ENCODE results near the gene PFKL. TPM values are rescaled to one million over a fixed set of nuclear protein-coding genes. Genes with fewer than 3 reads are reported as not detected.

Gene PFKL
- total RNA-seq, 4 donors from 2014 or later, result 185 to 288 (median 249) TPM

- Histone ChIP-seq H3K27ac (no peak overlapping the region), H3K9me3 (no peaks in the 10 kb centered on the region), H3K4me3 (no peak overlapping the region), H3K36me3 (peaks cover 0 to 19% (median 0%) of the 10 kb centered on the region in 4 donors), H3K4me1 (no peaks in the 10 kb centered on the region), H3K27me3 (no peaks in the 10 kb centered on the region)
- 92 to 100% methylated on average over 4 to 22 of the region's 25 CpGs for WGBS, 2 donors (ENCODE audit: low coverage in 1 of 2)
- DNase-seq, result no peak
- no peak for TF ChIP-seq EP300 (IDR thresholded peaks at IDR 0.05; ENCODE audit: low read depth)
- no peak for TF ChIP-seq POLR2AphosphoS5 (IDR thresholded peaks at IDR 0.05)
- no peak for TF ChIP-seq POLR2A (IDR thresholded peaks at IDR 0.05)
- no peak for TF ChIP-seq CTCF (IDR thresholded peaks at IDR 0.05)
- in situ Hi-C loops (cut with MboI; ENCODE audit: low pct_ligation_motif_present in 1 of 4, low pct_unique_long_range_greater_than_20kb in 1 of 4, low sequenced_read_pairs in 3 of 4), result no loop called here
- intact Hi-C loops (cut with DNase I; ENCODE audit: low total_unique reads), result no loop called here
Observed at GRCh38 chr21:44318489-44319285, 18.8 kb downstream of the PFKL start.

GRCh38 chr21:44319407-44320065 lies 19.7 kb downstream of the PFKL start:
- 92% methylated on average over 23 of the region's 35 CpGs; no CpG with 5 or more reads in 1 of the 2 donors for WGBS, 2 donors (ENCODE audit: low coverage in 1 of 2)
- DNase-seq, result no peak
- no peaks in the 10 kb centered on the region for H3K4me1 ChIP-seq
- H3K27ac ChIP-seq, result no peak overlapping the region
- no peak overlapping the region for H3K4me3 ChIP-seq
- no peaks in the 10 kb centered on the region for H3K9me3 ChIP-seq
- in situ Hi-C loops (cut with MboI; ENCODE audit: low pct_ligation_motif_present in 1 of 4, low pct_unique_long_range_greater_than_20kb in 1 of 4, low sequenced_read_pairs in 3 of 4), result no loop called here
- no peaks in the 10 kb centered on the region for H3K27me3 ChIP-seq
- peaks cover 0 to 22% (median 0%) of the 10 kb centered on the region in 4 donors for H3K36me3 ChIP-seq
- no peak for TF ChIP-seq POLR2A (IDR thresholded peaks at IDR 0.05)
- no peak for TF ChIP-seq POLR2AphosphoS5 (IDR thresholded peaks at IDR 0.05)
- TF ChIP-seq CTCF (IDR thresholded peaks at IDR 0.05), result no peak
- no peak for TF ChIP-seq EP300 (IDR thresholded peaks at IDR 0.05; ENCODE audit: low read depth)
- intact Hi-C loops (cut with DNase I; ENCODE audit: low total_unique reads), result no loop called here

- intact Hi-C loops (cut with DNase I; ENCODE audit: low total_unique reads) (no loop called here), in situ Hi-C loops (cut with MboI; ENCODE audit: low pct_ligation_motif_present in 1 of 4, low pct_unique_long_range_greater_than_20kb in 1 of 4, low sequenced_read_pairs in 3 of 4) (no loop called here)
- no peak overlapping the region for H3K27ac ChIP-seq
- H3K27me3 ChIP-seq, result no peaks in the 10 kb centered on the region
- peaks cover 0 to 27% (median 0%) of the 10 kb centered on the region in 4 donors for H3K36me3 ChIP-seq
- 90 to 95% methylated on average over 4 to 9 of the region's 13 CpGs for WGBS, 2 donors (ENCODE audit: low coverage in 1 of 2)
- TF ChIP-seq CTCF (IDR thresholded peaks at IDR 0.05) (no peak), EP300 (IDR thresholded peaks at IDR 0.05; ENCODE audit: low read depth) (no peak), POLR2A (IDR thresholded peaks at IDR 0.05) (no peak)
- no peaks in the 10 kb centered on the region for H3K4me1 ChIP-seq
- DNase-seq, result no peak
- no peak overlapping the region for H3K4me3 ChIP-seq
- H3K9me3 ChIP-seq, result no peaks in the 10 kb centered on the region
Observed at GRCh38 chr21:44320847-44321246, 21.0 kb downstream of the PFKL start.

GRCh38 chr21:44321846-44322450 lies 22.1 kb downstream of the PFKL start:
- TF ChIP-seq POLR2AphosphoS5 (IDR thresholded peaks at IDR 0.05) (no peak), EP300 (IDR thresholded peaks at IDR 0.05; ENCODE audit: low read depth) (no peak), CTCF (IDR thresholded peaks at IDR 0.05) (no peak), POLR2A (IDR thresholded peaks at IDR 0.05) (no peak)
- Histone ChIP-seq H3K4me3 (no peak overlapping the region), H3K9me3 (no peaks in the 10 kb centered on the region), H3K36me3 (peaks cover 0 to 27% (median 0%) of the 10 kb centered on the region in 4 donors), H3K27ac (no peak overlapping the region), H3K4me1 (no peaks in the 10 kb centered on the region), H3K27me3 (no peaks in the 10 kb centered on the region)
- in situ Hi-C loops (cut with MboI; ENCODE audit: low pct_ligation_motif_present in 1 of 4, low pct_unique_long_range_greater_than_20kb in 1 of 4, low sequenced_read_pairs in 3 of 4), result no loop called here
- WGBS, 2 donors (ENCODE audit: low coverage in 1 of 2), result 94% methylated on average over 17 of the region's 23 CpGs; no CpG with 5 or more reads in 1 of the 2 donors
- no peak for DNase-seq
- intact Hi-C loops (cut with DNase I; ENCODE audit: low total_unique reads), result no loop called here
